ENCODE measurements around the gene ATXN2.

Gene ATXN2

GRCh38 chr12:111448846-111449790 lies 150.0 kb downstream of the ATXN2 start:
- no peak for DNase-seq (ENCODE audit: low spot score)

GRCh38 chr12:111448266-111448830 lies 150.8 kb downstream of the ATXN2 start:
- no peak for DNase-seq (ENCODE audit: low spot score)

DNA sequence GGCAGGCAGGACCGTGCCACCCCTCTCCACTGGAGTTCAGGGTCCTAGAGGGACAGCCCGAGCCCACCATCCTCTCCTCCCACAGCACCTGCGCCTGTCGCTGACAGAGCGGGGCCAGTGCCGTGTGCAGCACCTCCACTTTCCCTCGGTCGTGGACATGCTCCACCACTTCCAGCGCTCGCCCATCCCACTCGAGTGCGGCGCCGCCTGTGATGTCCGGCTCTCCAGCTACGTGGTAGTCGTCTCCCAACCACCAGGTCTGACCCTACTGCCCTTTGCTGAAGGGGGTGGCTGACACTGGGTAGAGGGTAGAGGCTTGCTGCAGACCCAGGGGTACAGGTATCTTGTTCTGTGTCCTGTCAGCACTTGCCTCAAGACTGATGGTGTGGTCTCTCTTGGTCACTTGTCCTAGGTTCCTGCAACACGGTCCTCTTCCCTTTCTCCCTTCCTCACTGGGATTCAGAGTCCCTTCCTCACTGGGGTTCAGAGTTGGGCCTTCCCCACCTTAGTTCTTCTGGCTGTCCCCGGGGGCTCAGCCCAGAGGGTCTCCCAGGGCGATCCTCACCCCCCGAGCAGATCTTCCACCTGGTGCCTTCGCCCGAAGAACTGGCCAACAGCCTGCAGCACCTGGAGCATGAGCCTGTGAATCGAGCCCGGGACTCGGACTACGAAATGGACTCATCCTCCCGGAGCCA lies 151.4 kb downstream of the ATXN2 start:
- DNase-seq (ENCODE audit: low spot score): no peak

DNA sequence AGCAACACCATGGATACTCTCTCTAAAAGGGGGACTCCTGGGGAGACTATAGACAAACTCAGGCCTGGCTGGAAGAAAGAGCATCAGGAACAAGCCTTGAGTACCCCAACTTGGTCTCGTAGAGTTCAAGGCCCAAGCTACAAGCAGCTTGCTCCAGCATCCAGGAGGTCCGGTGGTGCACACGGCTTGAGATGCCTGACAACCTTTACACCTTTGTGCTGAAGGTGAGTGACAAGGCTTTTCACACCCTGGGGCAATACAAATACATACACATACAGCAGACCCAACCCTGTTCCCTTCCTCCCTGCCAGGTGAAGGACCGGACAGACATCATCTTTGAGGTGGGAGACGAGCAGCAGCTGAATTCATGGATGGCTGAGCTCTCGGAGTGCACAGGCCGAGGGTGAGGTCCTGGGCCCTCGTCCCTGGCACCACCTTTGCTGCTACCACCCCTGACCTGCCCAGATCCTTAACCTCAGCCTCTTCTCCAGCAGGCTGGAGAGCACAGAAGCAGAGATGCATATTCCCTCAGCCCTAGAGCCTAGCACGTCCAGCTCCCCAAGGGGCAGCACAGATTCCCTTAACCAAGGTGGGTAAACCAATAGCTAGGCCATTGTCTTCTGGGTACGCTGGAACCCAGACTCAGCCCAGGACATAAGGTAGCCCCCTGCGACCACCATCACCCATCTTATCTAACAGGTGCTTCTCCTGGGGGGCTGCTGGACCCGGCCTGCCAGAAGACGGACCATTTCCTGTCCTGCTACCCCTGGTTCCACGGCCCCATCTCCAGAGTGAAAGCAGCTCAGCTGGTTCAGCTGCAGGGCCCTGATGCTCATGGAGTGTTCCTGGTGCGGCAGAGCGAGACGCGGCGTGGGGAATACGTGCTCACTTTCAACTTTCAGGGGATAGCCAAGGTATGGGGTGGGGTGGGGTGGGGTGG lies 152.2 kb downstream of the ATXN2 start:
- no peak for DNase-seq (ENCODE audit: low spot score)

DNA sequence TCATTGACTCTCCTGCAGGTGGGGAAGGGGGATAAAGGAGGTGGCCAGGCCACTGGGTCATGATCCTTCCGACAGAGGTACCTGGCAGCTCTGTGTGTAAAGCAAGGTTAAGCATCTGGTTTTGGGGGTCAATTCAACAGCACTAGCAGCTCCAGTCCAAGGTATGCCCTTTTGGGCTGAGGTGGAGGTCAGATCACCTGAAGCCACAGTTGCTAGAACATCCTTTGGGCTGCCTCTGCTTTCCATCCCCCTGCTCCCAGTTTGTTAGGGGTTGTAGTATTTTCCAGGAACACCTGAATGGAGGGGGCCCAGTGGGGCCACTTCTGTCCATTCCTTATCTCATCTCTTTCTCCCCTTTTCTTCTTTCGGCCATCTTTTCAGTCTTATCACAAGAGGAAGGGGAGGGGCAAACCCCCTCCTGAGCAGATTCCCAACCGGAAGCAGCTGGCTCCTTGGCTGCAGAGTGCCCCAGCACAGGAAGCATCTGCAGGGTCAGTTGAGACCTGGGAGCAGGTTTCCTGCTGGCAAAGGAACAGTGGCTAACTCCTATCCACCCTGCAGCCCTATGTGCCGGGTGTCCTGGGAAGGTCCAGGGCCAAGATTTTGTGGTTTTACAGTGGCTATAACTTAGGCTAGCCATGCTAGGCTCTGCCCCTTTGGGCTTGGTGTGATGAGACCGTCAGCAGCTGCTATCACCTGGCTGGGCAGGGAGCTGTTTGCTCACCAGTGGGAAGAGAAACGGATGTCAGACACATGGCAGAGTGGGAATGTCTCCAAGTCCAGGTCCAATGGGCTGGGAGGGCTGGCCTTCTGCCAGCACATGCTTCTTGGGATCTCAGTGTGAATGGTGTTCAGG lies 153.2 kb downstream of the ATXN2 start:
- peak; percentile 46 for DNase-seq (ENCODE audit: low spot score)

GRCh38 chr12:111444925-111445725 lies 154.0 kb downstream of the ATXN2 start:
- no peak for DNase-seq (ENCODE audit: low spot score)

GRCh38 chr12:111444314-111444924 lies 154.7 kb downstream of the ATXN2 start:
- no peak for DNase-seq (ENCODE audit: low spot score)

- DNase-seq (ENCODE audit: low spot score): no peak
Observed at GRCh38 chr12:111443586-111443985, 155.5 kb downstream of the ATXN2 start.

GRCh38 chr12:111443086-111443485 lies 156.0 kb downstream of the ATXN2 start:
- no peak for DNase-seq (ENCODE audit: low spot score)

DNA sequence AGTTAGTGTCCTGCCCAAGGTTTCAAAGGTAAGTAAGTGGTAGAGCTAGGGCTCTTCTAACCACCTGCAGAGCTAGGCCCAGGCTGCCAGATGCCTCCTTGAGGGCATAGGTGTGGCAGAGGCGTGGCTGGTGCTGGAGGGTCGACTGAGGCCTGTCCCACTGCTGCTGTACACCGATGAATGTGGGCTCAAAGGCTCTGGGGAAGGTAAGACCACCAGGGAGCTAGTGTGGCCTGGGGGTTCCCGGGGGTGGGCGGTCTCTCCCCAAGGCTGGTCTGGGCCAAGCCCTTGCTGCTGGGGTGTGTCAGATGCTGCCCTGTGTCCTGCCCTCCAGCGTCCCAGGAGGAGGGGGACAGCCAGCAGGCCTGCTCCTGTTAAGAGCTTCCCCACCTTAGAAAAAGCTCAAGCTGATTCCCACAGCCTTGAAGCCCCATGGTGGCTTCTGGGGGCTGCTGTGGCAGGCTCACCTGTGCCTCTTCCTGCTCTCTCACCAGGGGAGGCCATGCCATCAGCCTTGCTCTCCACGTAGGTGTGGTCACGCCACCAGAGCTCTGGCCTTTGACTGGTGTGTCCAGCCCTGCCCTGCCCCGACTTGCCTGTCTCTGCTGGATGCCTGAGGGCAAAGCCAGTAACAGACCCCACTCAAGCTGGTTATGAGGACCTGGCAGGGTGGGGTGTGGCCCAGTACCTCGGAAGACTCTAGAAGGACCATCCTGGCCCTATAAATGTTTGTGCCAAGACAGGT lies 156.6 kb downstream of the ATXN2 start:
- DNase-seq (ENCODE audit: low spot score): no peak

GRCh38 chr12:111441107-111441928 lies 157.8 kb downstream of the ATXN2 start:
- no peak for DNase-seq (ENCODE audit: low spot score)

GRCh38 chr12:111440631-111441030 lies 158.5 kb downstream of the ATXN2 start:
- DNase-seq (ENCODE audit: low spot score): no peak

GRCh38 chr12:111440152-111440551 lies 159.0 kb downstream of the ATXN2 start:
- DNase-seq (ENCODE audit: low spot score): no peak

DNA sequence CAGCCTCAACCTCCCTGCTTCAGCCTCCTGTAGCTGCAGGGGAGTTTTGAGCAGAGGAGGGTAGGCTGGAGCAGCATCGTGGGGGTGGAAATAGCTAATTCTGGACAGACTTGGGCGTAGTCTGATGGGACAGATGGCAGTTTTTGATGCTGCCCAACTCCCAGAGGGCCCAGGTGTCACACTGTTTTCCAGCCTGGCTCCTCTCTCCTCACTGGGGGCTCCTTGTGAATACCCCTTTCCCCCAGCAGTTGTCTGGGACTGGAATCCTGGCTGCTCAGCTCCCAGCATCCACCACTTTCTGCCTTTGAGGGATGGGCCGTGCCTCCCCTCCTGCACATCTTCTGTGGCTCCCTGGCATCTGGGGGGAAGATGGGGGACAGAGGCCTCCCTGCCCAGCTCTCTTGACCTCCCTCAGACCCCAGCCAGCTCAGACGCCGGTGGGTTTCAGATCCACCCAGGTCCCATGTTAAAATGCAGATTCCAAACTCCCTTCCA lies 159.4 kb downstream of the ATXN2 start:
- DNase-seq (ENCODE audit: low spot score): no peak

- DNase-seq (ENCODE audit: low spot score): no peak
Observed at GRCh38 chr12:111438481-111438880, 160.6 kb downstream of the ATXN2 start.

DNA sequence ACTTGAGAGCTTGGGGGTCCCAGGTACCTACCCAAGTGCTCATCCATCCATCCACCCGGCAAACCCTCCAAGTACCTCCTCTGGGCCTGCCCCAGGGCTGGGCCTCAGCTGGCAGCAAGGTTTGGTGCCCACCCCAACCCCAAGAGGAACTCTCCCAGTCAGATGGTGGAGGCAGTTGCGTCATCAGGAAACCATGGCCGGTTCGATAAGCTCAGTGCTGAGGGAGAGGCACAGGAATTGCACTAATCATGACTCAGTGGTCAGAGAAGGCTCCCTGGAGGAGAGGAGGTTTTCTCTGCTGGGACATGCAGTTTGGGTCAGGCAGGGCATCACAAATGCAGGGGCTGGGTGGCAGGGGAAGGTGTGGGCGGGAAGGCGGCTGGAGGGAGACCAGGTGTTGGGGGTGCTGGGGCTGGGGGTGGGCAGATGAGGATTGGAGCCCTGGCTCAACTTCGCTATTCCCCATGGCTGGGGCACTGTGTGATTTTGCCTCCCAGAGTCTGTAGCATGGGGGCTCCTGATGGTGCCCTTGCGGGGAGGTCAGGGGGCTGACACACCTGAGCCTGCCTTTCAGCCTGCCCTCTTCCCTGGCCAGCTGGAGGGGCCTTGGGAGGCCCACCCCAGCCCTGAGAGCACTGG lies 161.2 kb downstream of the ATXN2 start:
- DNase-seq (ENCODE audit: low spot score): no peak

DNA sequence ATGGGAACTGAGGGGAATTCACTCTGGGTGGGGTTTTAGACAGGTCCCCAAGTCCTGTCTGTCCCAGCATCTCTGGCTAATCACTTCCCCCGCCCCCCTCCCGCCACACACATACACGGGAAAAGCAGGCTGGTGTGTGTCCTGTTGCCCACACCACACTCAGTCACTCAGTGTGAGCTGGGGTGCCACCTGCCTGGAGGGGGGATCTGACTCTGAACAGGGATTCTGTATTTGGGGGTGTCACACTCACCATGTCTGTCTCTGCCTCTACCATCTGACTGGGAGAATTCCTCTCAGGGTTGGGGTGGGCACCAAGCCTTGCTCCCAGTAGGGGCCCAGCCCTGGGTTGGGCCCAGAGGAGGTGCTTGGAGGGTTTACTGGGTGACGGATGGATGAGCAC lies 162.3 kb downstream of the ATXN2 start:
- no peak for DNase-seq (ENCODE audit: low spot score)
